Common myeloid progenitor, CD34-positive (primary cell): Measurements from ENCODE around the gene THBS2.
"Not testable (repeated sequence)": the region's sequence is repeated elsewhere in the genome, so short reads cannot be mapped to it uniquely, and the experiment has no call there.

ENCODE experiments used
- CTCF ChIA-PET: fragments of 350-600 bp; sonication (Branson Sonifier 250); formaldehyde crosslinking; loops from one replicate; lab custom pipeline; 2021; ENCODE audit warnings: antibody characterized with exemption; lab: Charles Lee
- POLR2A ChIA-PET: fragments of 350-600 bp; sonication (Branson Sonifier 250); formaldehyde crosslinking; loops from one replicate; lab custom pipeline; 2021; ENCODE audit warnings: antibody characterized with exemption; lab: Charles Lee
- DNase-seq, 3 donors: peaks; one replicate each; pipeline versions ENCODE4 v3.0.0 to v3.0.0-alpha.2; 2013
- H3K27ac ChIP-seq, 2 experiments: 1 replicate in 1 of 2; 2 replicates in 1 of 2; pipeline ENCODE4 v1.7.0; 2013; ENCODE audit warnings: inconsistent platforms in 2 of 2, low read length in 2 of 2, mild to moderate bottlenecking in 2 of 2, low read depth in 1 of 2, moderate library complexity in 1 of 2; ENCODE audit not compliant: severe bottlenecking in 2 of 2, insufficient read depth in 1 of 2, poor library complexity in 1 of 2
- H3K27me3 ChIP-seq, 5 experiments: replicated peaks in 2 of 5; 1 replicate in 3 of 5; 2 replicates in 2 of 5; pipeline versions ENCODE4 v1.6.1 to v1.7.0; 2013; ENCODE audit warnings: low read length in 4 of 5, mild to moderate bottlenecking in 2 of 5, moderate library complexity in 2 of 5, inconsistent platforms in 1 of 5; ENCODE audit not compliant: insufficient read depth in 5 of 5, control insufficient read depth in 4 of 5
- H3K36me3 ChIP-seq, 4 experiments: 1 replicate in 2 of 4; 2 replicates in 2 of 4; pipeline versions ENCODE4 v1.6.1 to v1.7.0; 2013; ENCODE audit warnings: low read length in 3 of 4, control low read depth in 1 of 4, mild to moderate bottlenecking in 1 of 4; ENCODE audit not compliant: control insufficient read depth in 4 of 4, insufficient read depth in 4 of 4
- H3K4me1 ChIP-seq, 4 experiments: 1 replicate in 3 of 4; 2 replicates in 1 of 4; pipeline versions ENCODE4 v1.6.1 to v1.7.1; 2013; ENCODE audit warnings: low read length in 3 of 4, mild to moderate bottlenecking in 3 of 4, control low read depth in 1 of 4, inconsistent platforms in 1 of 4, moderate library complexity in 1 of 4; ENCODE audit not compliant: control insufficient read depth in 4 of 4, insufficient read depth in 4 of 4; ENCODE audit errors: control extremely low read depth in 1 of 4
- H3K4me3 ChIP-seq, 7 experiments: 1 replicate in 4 of 7; 2 replicates in 3 of 7; pipeline versions ENCODE4 v1.5.1 to v1.7.0; 2013; ENCODE audit warnings: mild to moderate bottlenecking in 7 of 7, low read length in 6 of 7, moderate library complexity in 6 of 7, inconsistent platforms in 2 of 7, low read depth in 2 of 7, control low read depth in 1 of 7; ENCODE audit not compliant: insufficient read depth in 4 of 7, control insufficient read depth in 1 of 7; ENCODE audit errors: extremely low read depth in 1 of 7
- H3K9me3 ChIP-seq, 5 experiments: 1 replicate in 4 of 5; 2 replicates in 1 of 5; pipeline versions ENCODE4 v1.6.1 to v1.7.1; 2013; ENCODE audit warnings: low read length in 4 of 5, mild to moderate bottlenecking in 2 of 5, inconsistent platforms in 1 of 5, low read depth in 1 of 5, moderate library complexity in 1 of 5; ENCODE audit not compliant: control insufficient read depth in 4 of 5, insufficient read depth in 2 of 5; ENCODE audit errors: control extremely low read depth in 1 of 5
- WGBS: methylation state at CpG from one replicate; pipeline ENCODE4 v1.1.5; 2013; ENCODE audit not compliant: insufficient coverage; 5-methylcytosine and 5-hydroxymethylcytosine counted together

THBS2 gene

DNA sequence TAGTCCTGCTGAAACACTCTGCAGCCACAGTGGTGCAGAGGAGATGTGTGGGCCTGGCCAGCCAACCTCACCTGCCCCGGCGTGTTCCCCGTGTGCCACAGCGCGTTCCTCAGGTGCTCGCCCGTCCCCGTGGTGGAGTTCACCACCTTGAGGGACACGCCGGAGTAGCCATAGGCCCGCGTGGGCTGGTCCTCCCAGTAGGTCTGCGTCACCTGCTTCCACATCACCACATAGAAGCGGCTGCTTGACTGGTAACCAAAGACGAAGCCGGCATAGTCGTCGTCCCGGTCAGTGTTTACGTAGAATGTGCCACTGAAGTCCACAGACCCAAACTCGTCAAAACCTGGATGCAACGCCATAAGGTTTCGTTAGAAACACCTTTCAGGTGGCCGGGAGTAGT is 31.5 kb downstream of the THBS2 start:
- 95% methylated on average over 23 of the region's 24 CpGs for WGBS
- DNase-seq: no peak
- ChIA-PET CTCF (no interaction called here), POLR2A (no interaction called here)
- Histone ChIP-seq H3K27ac (no peak overlapping the region), H3K4me3 (no peak overlapping the region), H3K36me3 (no peaks in the 10 kb centered on the region), H3K9me3 (peaks cover 0 to 16% (median 4%) of the 10 kb centered on the region in 5 experiments), H3K27me3 (no peaks in the 10 kb centered on the region), H3K4me1 (no peaks in the 10 kb centered on the region)

DNA sequence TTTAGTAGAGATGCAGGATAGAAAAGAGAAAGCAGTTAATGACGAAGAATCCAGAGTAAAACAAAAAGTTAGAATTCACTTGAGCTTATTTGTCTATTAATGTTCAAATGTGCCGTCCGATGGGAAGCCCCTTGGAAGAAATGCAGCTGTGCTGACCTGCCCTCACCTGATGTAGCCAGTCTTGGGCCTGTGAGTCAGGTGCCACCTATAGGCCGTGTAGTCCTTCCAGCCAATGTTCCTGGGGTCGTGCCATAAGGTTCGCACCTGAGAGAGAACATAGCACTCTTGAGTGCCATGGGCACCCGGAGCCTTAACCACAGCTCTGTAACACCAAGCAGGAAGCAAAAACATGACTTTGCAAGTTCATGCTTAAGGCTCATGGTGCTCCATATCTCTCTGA is 32.4 kb downstream of the THBS2 start:
- Histone ChIP-seq H3K27ac (no peak overlapping the region), H3K4me3 (no peak overlapping the region), H3K36me3 (no peaks in the 10 kb centered on the region), H3K4me1 (no peaks in the 10 kb centered on the region), H3K9me3 (peaks cover 0 to 16% (median 4%) of the 10 kb centered on the region in 5 experiments), H3K27me3 (no peaks in the 10 kb centered on the region)
- ChIA-PET CTCF (no interaction called here), POLR2A (no interaction called here)
- 71% methylated on average over 6 of the region's 7 CpGs for WGBS
- peak in 1 of 3 donors; percentile 23 for DNase-seq

GRCh38 chr6:169220068-169220964 is 33.3 kb downstream of the THBS2 start:
- Histone ChIP-seq H3K36me3 (no peaks in the 10 kb centered on the region), H3K4me1 (no peaks in the 10 kb centered on the region), H3K4me3 (no peak overlapping the region), H3K27me3 (no peaks in the 10 kb centered on the region), H3K27ac (no peak overlapping the region), H3K9me3 (peaks cover 0 to 16% (median 3%) of the 10 kb centered on the region in 5 experiments)
- ChIA-PET CTCF (no interaction called here), POLR2A (interaction anchor here (0.8 kb wide), 1 partner anchor 21 kb away, joined by 3 read pairs; no protein-coding TSS in a partner anchor)
- WGBS: 91% methylated on average over 13 of the region's 15 CpGs
- DNase-seq: no peak

- ChIA-PET POLR2A (no interaction called here), CTCF (no interaction called here)
- no peak for DNase-seq
- H3K4me1 ChIP-seq: peaks cover 0 to 4% (median 0%) of the 10 kb centered on the region in 4 experiments
- no peak overlapping the region for H3K27ac ChIP-seq
- no peaks in the 10 kb centered on the region for H3K36me3 ChIP-seq
- H3K27me3 ChIP-seq: no peaks in the 10 kb centered on the region
- H3K4me3 ChIP-seq: no peak overlapping the region
- WGBS: 92% methylated on average over 1 of the region's 1 CpG
- H3K9me3 ChIP-seq: peaks cover 0 to 13% (median 2%) of the 10 kb centered on the region in 5 experiments
Measured at GRCh38 chr6:169217972-169218371, 35.7 kb downstream of the THBS2 start.

GRCh38 chr6:169216830-169217229 is 36.8 kb downstream of the THBS2 start:
- Histone ChIP-seq H3K4me3 (no peak overlapping the region), H3K4me1 (peaks cover 0 to 5% (median 0%) of the 10 kb centered on the region in 4 experiments), H3K27ac (no peak overlapping the region), H3K27me3 (no peaks in the 10 kb centered on the region), H3K9me3 (peaks cover 0 to 5% (median 1%) of the 10 kb centered on the region in 5 experiments), H3K36me3 (no peaks in the 10 kb centered on the region)
- ChIA-PET CTCF (no interaction called here), POLR2A (no interaction called here)
- WGBS: 98% methylated on average over 11 of the region's 14 CpGs
- DNase-seq: no peak

GRCh38 chr6:169215201-169215681 is 38.4 kb downstream of the THBS2 start:
- CTCF ChIA-PET: no interaction called here
- peaks cover 0 to 6% (median 0%) of the 10 kb centered on the region in 5 experiments for H3K9me3 ChIP-seq
- DNase-seq: no peak
- H3K36me3 ChIP-seq: no peaks in the 10 kb centered on the region
- no peak overlapping the region for H3K4me3 ChIP-seq
- WGBS: 92% methylated on average over 11 of the region's 12 CpGs
- peaks cover 0 to 5% (median 0%) of the 10 kb centered on the region in 4 experiments for H3K4me1 ChIP-seq
- POLR2A ChIA-PET: no interaction called here
- H3K27me3 ChIP-seq: no peaks in the 10 kb centered on the region
- H3K27ac ChIP-seq: no peak overlapping the region

- DNase-seq: peak in 2 of 3 donors; percentile 31 to 33
- CTCF ChIA-PET, H3K27me3 ChIP-seq, H3K4me3 ChIP-seq, H3K4me1 ChIP-seq, H3K9me3 ChIP-seq, H3K27ac ChIP-seq, POLR2A ChIA-PET, H3K36me3 ChIP-seq: not testable (repeated sequence)
- 95% methylated on average over 3 of the region's 3 CpGs for WGBS
Measured at GRCh38 chr6:169214789-169215188, 38.9 kb downstream of the THBS2 start.
